Umbilical cord (tissue), 2 donors: ENCODE measurements around the gene PSMB8. TPM values are rescaled to one million over a fixed set of nuclear protein-coding genes. Genes with fewer than 3 reads are reported as not detected.

Source experiments
- DNase-seq: peaks from one replicate; pipeline ENCODE4 v3.0.0-alpha.2; 2015; ENCODE audit warnings: low spot score
- total RNA-seq: library from RNA; depleted of rRNA; stranded (reverse); fragments of >200 nt; gene quantifications from one replicate; pipeline ENCODE4 v1.2.3, GENCODE V29; 2014; ENCODE audit warnings: low replicate concordance; ENCODE audit not compliant: insufficient read depth

The PSMB8 gene
- total RNA-seq, 1 donor from 2014 or later: 15.4 TPM

GRCh38 chr6:32857156-32857891, 13.5 kb upstream of the PSMB8 start:
- DNase-seq: no peak

- no peak for DNase-seq
These were observed 11.8 kb upstream of the PSMB8 start for GRCh38 chr6:32855467-32856174.

- no peak for DNase-seq
These were observed 10.7 kb upstream of the PSMB8 start for GRCh38 chr6:32854376-32855178.

- peak; percentile 95 for DNase-seq
These were observed 9.9 kb upstream of the PSMB8 start, which contains the start of the genes PSMB9 and TAP1 for GRCh38 chr6:32853541-32854375. Gene PSMB9 (plus strand): TSS chr6:32854192. CDS start chr6:32854230, 38 bp downstream. Gene TAP1 (minus strand): TSS chr6:32853704. CDS start chr6:32853636, 68 bp downstream.

- peak; percentile 38 for DNase-seq
These were observed 9.1 kb upstream of the PSMB8 start for GRCh38 chr6:32852844-32853540.

- DNase-seq: no peak
These were observed 8.4 kb upstream of the PSMB8 start for GRCh38 chr6:32852018-32852843.

GRCh38 chr6:32851025-32851424, 7.2 kb upstream of the PSMB8 start:
- DNase-seq: no peak

- DNase-seq: no peak
These were observed 5.3 kb upstream of the PSMB8 start for GRCh38 chr6:32849126-32849525.

GRCh38 chr6:32847795-32848194, 3.9 kb upstream of the PSMB8 start:
- DNase-seq: no peak

GRCh38 chr6:32847004-32847403, 3.2 kb upstream of the PSMB8 start:
- no peak for DNase-seq

GRCh38 chr6:32845384-32845884, 1.6 kb upstream of the PSMB8 start:
- no peak for DNase-seq

- no peak for DNase-seq
These were observed 1.1 kb upstream of the PSMB8 start for GRCh38 chr6:32844839-32845383.

GRCh38 chr6:32843331-32843978, 392 bp downstream of the PSMB8 start:
- DNase-seq: no peak

- DNase-seq: no peak
These were observed 1.2 kb downstream of the PSMB8 start for GRCh38 chr6:32842690-32843089.

GRCh38 chr6:32842021-32842650, 1.7 kb downstream of the PSMB8 start:
- no peak for DNase-seq

- DNase-seq: no peak
These were observed 3.1 kb downstream of the PSMB8 start for GRCh38 chr6:32840604-32841246.

- no peak for DNase-seq
These were observed 4.5 kb downstream of the PSMB8 start for GRCh38 chr6:32839356-32839755.
